Esophagus squamous epithelium (tissue), 5 donors: ENCODE data around the gene ZCCHC17. TPM values are rescaled to one million over a fixed set of nuclear protein-coding genes. Genes with fewer than 3 reads are reported as not detected.

Experiments used
- DNase-seq: peaks from one replicate; lab custom pipeline; 2025; lab: John Stamatoyannopoulos, UW
- H3K27ac ChIP-seq, 4 donors: fragments of 200-600 bp; sonication (generic); one replicate each; pipeline ENCODE4 v1.5.1; 2016 to 2019; ENCODE audit warnings: mild to moderate bottlenecking in 1 of 4
- H3K27me3 ChIP-seq, 4 donors: fragments of 200-600 bp; sonication (generic); 1 replicate in 3 of 4; 2 replicates in 1 of 4; pipeline versions ENCODE4 v1.5.1 to v1.6.0; 2017 to 2021; ENCODE audit warnings: antibody characterized with exemption in 1 of 4
- H3K36me3 ChIP-seq, 3 donors: fragments of 200-600 bp; sonication (generic); one replicate each; pipeline ENCODE4 v1.5.1; 2016 to 2019
- H3K4me1 ChIP-seq, 3 donors: fragments of 200-600 bp; sonication (generic); one replicate each; pipeline ENCODE4 v1.5.1; 2017 to 2019
- H3K4me3 ChIP-seq, 4 donors: fragments of 200-600 bp; sonication (generic); 1 replicate in 3 of 4; 2 replicates in 1 of 4; pipeline ENCODE4 v1.5.1; 2016 to 2019; ENCODE audit warnings: mild to moderate bottlenecking in 2 of 4, moderate library complexity in 1 of 4
- H3K9me3 ChIP-seq, 3 donors: fragments of 200-600 bp; sonication (generic); one replicate each; pipeline ENCODE4 v1.5.1; 2016 to 2019
- CTCF ChIP-seq, 6 experiments: fragments of 450-650 bp in 4 of 6; fragments of 200-600 bp in 2 of 6; sonication (generic) in 2 of 6; IDR thresholded peaks; one replicate each; pipeline ENCODE4 v1.5.1; 2016 to 2019; ENCODE audit warnings: antibody characterized with exemption in 6 of 6, mild to moderate bottlenecking in 4 of 6, moderate library complexity in 4 of 6
- POLR2A ChIP-seq, 4 donors: fragments of 450-650 bp; IDR thresholded peaks; one replicate each; pipeline ENCODE4 v1.6.1; 2017; ENCODE audit warnings: antibody characterized with exemption in 4 of 4, mild to moderate bottlenecking in 4 of 4, moderate library complexity in 3 of 4
- WGBS, 2 donors: methylation state at CpG; one replicate each; pipeline ENCODE4 v1.1.5; 2018; 5-methylcytosine and 5-hydroxymethylcytosine counted together
- intact Hi-C: fragments of 100-400 bp; cut with DNase I; formaldehyde crosslinking; loops from one replicate; pipeline ENCODE4 v1.15.0; 2022
- total RNA-seq, 4 donors: library from RNA; depleted of rRNA; stranded (reverse); fragments of >200 nt; gene quantifications; one replicate each; pipeline ENCODE4 v1.1.0, GENCODE V29; 2016
- donor health status: DM: yes; HTN: yes; CAD: no.

The ZCCHC17 gene, protein sequence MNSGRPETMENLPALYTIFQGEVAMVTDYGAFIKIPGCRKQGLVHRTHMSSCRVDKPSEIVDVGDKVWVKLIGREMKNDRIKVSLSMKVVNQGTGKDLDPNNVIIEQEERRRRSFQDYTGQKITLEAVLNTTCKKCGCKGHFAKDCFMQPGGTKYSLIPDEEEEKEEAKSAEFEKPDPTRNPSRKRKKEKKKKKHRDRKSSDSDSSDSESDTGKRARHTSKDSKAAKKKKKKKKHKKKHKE
- 10 to 100 TPM; 11.5 to 22.5 (median 18.6) TPM for total RNA-seq

DNA sequence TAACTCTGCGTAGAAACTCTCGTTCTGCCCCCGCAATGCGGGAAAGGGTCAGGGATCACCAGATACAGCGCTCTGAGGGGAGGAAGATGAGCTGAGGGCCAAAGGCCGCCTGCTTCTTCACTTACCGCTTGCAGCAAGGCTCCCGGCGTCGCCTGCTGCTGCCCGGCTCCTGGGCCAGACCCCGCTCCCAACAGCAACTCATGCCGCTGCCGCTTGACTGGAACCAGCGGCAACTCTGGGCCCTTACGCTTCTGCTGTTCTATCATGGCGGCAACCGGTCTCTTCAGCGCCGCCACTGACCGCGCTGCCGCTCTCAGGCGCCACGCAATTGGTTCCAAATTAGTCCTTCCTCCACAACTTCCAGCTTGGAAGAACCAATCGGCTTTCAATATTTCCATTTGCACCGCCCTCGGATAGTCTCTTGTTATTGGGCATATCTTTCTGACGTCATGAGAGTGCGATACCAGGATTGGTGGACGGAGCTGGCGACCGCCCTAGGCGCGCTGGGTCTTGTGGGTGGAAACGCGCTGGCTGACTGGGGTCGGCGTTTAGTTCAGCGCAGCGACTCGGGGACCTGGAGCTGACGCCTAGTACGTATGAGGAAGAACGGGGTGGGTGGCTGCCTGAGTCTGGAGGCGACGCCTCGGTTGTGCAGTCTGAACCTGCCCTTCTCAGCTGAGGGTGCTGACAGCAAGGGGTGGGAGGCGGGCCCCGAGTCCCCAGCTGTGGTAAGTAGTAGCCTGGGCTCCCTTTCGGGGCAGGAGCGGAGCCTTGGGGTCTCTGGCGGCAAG lies at the start of gene ZCCHC17, which contains the start of gene SNRNP40:
ZCCHC17 (plus strand) TSS at position 547 of the 791 bp plus-strand sequence. CDS start 13,067 bp downstream, outside the sequence.
SNRNP40 (minus strand) TSS at position 303 of the 791 bp plus-strand sequence; CDS start at position 266, 37 bp downstream.
- H3K9me3 ChIP-seq: no peaks in the 10 kb centered on the region
- peak within 1 kb of the TSS; percentile 94 to 98 (median 96) for H3K27ac ChIP-seq
- no peaks in the 10 kb centered on the region for H3K27me3 ChIP-seq
- peak within 1 kb of the TSS; percentile 81 to 98 (median 93) for H3K4me3 ChIP-seq
- peaks cover 0 to 53% (median 23%) of the 10 kb centered on the region in 3 donors for H3K4me1 ChIP-seq
- intact Hi-C loops: no loop called here
- DNase-seq: peak; percentile 85
- WGBS, 2 donors: 0% methylated on average over 20 of the region's 53 CpGs
- H3K36me3 ChIP-seq: peaks cover 0 to 36% (median 4%) of the 10 kb centered on the region in 3 donors
- TF ChIP-seq CTCF (IDR thresholded peaks at IDR 0.05) (peak in 2 of 6 experiments; percentile 5 to 9), POLR2A (IDR thresholded peaks at IDR 0.05) (peak in 2 of 4 donors; percentile 84 to 88)

GRCh38 chr1:31248276-31248675 lies 48.6 kb upstream of the ZCCHC17 start:
- DNase-seq: no peak
- no peaks in the 10 kb centered on the region for H3K9me3 ChIP-seq
- intact Hi-C loops: no loop called here
- no peak overlapping the region for H3K27ac ChIP-seq
- H3K4me3 ChIP-seq: no peak overlapping the region
- H3K4me1 ChIP-seq: no peaks in the 10 kb centered on the region
- no peak for TF ChIP-seq POLR2A (IDR thresholded peaks at IDR 0.05)
- no peak for TF ChIP-seq CTCF (IDR thresholded peaks at IDR 0.05)
- no peaks in the 10 kb centered on the region for H3K27me3 ChIP-seq
- H3K36me3 ChIP-seq: no peaks in the 10 kb centered on the region
- WGBS, 2 donors: 83 to 100% methylated on average over 2 to 3 of the region's 4 CpGs

GRCh38 chr1:31249854-31250253 lies 47.0 kb upstream of the ZCCHC17 start:
- Histone ChIP-seq H3K27ac (no peak overlapping the region), H3K36me3 (no peaks in the 10 kb centered on the region), H3K4me3 (no peak overlapping the region), H3K9me3 (no peaks in the 10 kb centered on the region), H3K27me3 (no peaks in the 10 kb centered on the region), H3K4me1 (no peaks in the 10 kb centered on the region)
- DNase-seq: no peak
- TF ChIP-seq POLR2A (IDR thresholded peaks at IDR 0.05) (no peak), CTCF (IDR thresholded peaks at IDR 0.05) (no peak)
- intact Hi-C loops: no loop called here
- WGBS, 2 donors: 86 to 87% methylated on average over 3 of the region's 3 CpGs

GRCh38 chr1:31257213-31257612 lies 39.6 kb upstream of the ZCCHC17 start:
- Histone ChIP-seq H3K4me1 (no peaks in the 10 kb centered on the region), H3K36me3 (peaks cover 8 to 56% (median 18%) of the 10 kb centered on the region in 3 donors), H3K9me3 (no peaks in the 10 kb centered on the region), H3K4me3 (no peak overlapping the region), H3K27ac (no peak overlapping the region), H3K27me3 (no peaks in the 10 kb centered on the region)
- TF ChIP-seq CTCF (IDR thresholded peaks at IDR 0.05) (no peak), POLR2A (IDR thresholded peaks at IDR 0.05) (no peak)
- intact Hi-C loops: no loop called here
- WGBS, 2 donors: 86 to 100% methylated on average over 1 of the region's 1 CpG
- no peak for DNase-seq

- DNase-seq: no peak
- Histone ChIP-seq H3K27ac (no peak overlapping the region), H3K27me3 (no peaks in the 10 kb centered on the region), H3K4me1 (no peaks in the 10 kb centered on the region), H3K9me3 (no peaks in the 10 kb centered on the region), H3K36me3 (peaks cover 8 to 68% (median 23%) of the 10 kb centered on the region in 3 donors), H3K4me3 (no peak overlapping the region)
- intact Hi-C loops: no loop called here
- WGBS, 2 donors: 71 to 75% methylated on average over 1 of the region's 1 CpG
- TF ChIP-seq POLR2A (IDR thresholded peaks at IDR 0.05) (no peak), CTCF (IDR thresholded peaks at IDR 0.05) (no peak)
Observed at GRCh38 chr1:31258581-31258980, 38.3 kb upstream of the ZCCHC17 start.
